Body of pancreas (tissue), 4 donors: ENCODE data around the gene ZFYVE16.

ENCODE experiments used
- POLR2A ChIP-seq, 3 donors: fragments of 450-650 bp; IDR thresholded peaks; one replicate each; pipeline ENCODE4 v1.6.1; 2016; ENCODE audit warnings: antibody characterized with exemption in 3 of 3, mild to moderate bottlenecking in 2 of 3
- TF ChIP-seq, protein P1 (sequence below), 7 experiments: fragments of 450-650 bp in 4 of 7; fragments of 200-600 bp in 3 of 7; sonication (generic) in 3 of 7; IDR thresholded peaks; one replicate each; pipeline ENCODE4 v1.5.1; 2016 to 2019; ENCODE audit warnings: antibody characterized with exemption in 7 of 7

- TF ChIP-seq, protein P1, sequence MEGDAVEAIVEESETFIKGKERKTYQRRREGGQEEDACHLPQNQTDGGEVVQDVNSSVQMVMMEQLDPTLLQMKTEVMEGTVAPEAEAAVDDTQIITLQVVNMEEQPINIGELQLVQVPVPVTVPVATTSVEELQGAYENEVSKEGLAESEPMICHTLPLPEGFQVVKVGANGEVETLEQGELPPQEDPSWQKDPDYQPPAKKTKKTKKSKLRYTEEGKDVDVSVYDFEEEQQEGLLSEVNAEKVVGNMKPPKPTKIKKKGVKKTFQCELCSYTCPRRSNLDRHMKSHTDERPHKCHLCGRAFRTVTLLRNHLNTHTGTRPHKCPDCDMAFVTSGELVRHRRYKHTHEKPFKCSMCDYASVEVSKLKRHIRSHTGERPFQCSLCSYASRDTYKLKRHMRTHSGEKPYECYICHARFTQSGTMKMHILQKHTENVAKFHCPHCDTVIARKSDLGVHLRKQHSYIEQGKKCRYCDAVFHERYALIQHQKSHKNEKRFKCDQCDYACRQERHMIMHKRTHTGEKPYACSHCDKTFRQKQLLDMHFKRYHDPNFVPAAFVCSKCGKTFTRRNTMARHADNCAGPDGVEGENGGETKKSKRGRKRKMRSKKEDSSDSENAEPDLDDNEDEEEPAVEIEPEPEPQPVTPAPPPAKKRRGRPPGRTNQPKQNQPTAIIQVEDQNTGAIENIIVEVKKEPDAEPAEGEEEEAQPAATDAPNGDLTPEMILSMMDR (IDR thresholded peaks at IDR 0.05) = no peak
- no peak for TF ChIP-seq POLR2A (IDR thresholded peaks at IDR 0.05)
Measured at GRCh38 chr5:80406980-80407734, 707 bp upstream of the ZFYVE16 start.
